NCI-H1105 (cell line): ENCODE measurements around the gene CRISPLD2.
"Not testable (repeated sequence)": the region's sequence is repeated elsewhere in the genome, so short reads cannot be mapped to it uniquely, and the experiment has no call there.

Source experiments
- DNase-seq: peaks from one replicate; lab custom pipeline; 2025; lab: John Stamatoyannopoulos, UW

Gene CRISPLD2

DNA sequence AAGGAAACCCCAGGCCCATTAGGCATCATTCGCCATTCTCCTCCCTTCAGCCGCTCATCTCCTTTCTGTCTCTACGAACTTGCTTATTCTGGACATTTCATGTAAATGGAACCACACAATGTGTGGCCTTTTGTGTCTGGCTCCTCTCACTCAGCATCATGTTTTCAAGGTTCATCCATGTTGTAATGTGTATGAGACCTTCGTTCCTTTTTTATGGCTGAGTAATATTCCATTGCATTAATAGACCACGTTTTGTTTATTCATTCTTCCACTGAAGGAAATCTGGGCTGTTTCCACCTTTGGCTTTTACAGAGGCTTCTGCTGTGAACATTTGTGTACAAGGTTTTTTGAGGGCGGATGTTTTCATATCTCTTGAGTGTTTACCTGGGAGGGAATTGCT is 3.2 kb downstream of the CRISPLD2 start:
- DNase-seq: no peak

DNA sequence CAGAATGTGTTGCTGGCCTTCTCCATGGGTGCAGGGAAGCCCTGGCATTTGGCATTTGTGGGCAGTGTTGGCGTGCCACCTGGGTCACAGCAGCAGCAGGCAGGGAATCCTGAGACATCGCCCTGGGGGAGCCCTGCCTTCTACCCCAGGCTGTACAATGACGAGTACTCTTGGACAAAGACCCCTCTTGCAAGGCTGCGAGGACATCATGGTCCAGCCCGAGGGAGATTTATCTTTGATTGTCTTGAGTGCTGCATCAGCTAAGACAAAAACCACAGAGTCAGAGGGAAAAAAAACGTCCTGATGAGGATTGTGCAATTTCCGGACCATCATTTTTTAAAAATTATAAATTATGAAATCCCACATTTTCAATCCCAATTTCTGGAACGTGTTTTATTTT is 3.7 kb downstream of the CRISPLD2 start:
- no peak for DNase-seq

DNA sequence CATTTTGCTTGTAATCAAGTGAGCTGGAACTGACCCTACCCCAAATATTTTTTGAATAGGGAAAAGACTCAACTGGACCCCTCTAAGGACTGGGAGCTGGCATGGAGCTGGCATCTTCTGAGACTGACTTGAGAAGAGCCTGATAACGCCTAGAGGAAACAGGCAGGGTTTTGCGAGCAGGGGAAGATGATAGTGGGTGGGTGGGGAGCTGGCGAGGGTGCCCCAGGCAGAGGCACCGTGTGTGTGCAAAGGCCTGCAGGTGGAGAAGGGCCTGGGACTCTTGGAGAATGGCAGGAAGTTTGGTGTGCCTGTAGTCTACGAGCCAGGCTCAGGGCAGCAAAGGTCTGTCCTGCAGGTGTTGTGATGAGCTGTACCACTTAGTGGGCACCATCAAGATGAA is 4.1 kb downstream of the CRISPLD2 start:
- no peak for DNase-seq

DNA sequence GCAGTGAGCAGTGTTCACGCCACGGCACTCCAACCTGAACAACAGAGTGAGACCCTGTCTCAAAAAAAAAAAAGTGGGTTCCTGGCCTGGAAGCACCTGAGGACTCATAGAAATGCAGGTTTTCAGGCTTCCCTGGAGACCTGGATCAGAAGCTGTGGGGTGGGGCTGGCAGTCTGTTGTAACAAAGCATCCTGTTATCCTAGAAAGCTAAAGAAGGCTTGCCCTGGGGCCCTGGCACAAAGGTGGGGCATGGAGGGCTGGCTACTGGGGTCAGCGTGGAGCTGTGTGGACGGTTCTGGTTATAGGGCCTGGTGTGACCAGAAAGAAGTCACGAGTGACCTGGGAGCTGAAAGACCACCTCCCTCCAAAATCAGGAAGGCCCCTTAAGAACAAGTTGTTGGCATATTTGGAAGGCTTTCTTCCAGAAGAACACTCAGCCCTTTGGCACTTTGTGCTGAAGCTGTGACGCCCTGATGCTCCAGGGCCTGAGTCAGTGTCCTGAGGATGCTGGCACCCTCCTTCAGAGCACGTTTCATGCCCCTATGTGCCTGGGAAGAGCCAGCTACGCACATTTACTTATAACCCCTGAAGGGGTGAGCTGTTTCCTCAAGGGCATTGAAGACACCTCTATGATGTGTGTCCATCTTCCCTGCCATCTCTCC is 6.2 kb downstream of the CRISPLD2 start:
- no peak for DNase-seq

DNA sequence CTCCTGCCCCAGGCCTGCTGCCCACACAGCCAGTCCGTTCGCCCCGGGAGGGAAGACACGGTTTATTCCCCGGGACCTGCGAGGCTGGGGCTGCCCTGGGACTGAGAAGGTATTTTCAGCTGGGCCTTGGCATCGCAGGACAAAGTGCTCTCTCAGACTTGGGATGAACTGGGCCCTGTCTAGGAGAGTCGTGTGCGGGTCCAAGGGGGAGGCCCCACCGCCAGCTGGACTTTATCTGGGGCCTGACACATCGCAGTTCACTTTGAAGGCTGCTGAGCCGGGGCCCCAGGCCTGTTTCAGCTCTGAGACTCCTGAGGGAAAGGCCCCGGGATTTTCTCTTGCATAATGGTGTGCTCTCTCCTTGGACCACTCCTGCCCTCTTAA is 6.8 kb downstream of the CRISPLD2 start:
- no peak for DNase-seq

DNA sequence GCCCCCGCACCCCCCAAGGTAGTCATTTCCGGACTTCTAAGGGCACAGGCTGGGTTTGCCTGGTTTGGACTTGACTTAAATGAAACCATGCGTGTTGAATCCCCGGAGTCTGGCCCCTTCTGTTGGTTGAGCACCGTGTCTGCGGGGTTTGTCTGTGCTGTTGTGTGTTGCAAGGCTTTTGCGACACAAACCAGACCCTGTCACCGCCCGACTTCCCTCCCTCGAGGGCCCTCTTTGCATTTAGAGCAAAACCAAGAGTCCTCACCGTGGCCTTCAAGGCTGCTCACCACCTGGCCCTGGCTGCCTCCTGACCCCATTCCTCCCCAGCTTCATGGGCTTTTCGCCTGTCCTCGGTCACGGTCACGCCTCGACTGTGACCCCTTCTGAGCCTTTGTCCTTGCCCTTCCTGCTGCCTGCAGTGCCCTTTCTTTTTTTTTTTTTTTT is 7.4 kb downstream of the CRISPLD2 start:
- DNase-seq: no peak

DNA sequence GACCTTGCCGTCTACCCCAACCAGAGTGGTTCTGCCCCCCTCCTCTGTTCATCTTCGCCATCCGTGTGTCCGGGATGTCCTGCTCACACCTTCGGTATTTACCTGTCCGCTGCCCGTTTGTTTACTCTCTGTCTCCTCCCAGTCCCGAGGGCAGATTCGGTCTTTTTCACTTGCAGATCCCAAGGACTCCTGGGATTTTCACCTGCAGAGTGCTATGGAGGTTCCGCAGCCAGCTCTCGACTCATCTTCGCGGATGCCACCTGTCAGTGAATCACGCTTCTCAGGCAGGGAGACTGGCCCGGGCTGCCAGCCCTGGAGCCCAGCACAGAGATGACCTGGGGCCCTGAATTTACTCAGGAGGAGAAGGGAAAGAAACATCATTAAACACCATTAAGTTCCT is 8.1 kb downstream of the CRISPLD2 start:
- DNase-seq: no peak

DNA sequence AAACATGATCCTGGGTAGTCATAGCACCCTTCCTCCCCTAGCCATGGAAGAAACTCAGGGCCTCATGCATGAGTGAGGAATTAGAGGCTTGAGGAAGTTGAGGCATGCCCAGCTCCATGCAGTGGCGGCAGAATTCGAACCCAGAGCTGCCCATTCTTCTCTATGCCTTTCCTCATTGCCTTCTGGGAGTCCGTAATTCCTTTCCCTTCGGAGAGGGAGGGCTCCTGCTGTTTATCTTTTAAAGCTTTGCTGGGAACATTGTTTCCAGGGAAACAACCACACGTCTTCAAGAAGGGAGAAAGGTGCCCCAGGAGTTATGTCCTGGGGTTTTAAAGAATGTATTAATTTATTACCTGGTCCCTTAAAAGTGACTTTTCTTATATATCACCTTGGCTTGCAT is 8.5 kb downstream of the CRISPLD2 start:
- DNase-seq: no peak

DNA sequence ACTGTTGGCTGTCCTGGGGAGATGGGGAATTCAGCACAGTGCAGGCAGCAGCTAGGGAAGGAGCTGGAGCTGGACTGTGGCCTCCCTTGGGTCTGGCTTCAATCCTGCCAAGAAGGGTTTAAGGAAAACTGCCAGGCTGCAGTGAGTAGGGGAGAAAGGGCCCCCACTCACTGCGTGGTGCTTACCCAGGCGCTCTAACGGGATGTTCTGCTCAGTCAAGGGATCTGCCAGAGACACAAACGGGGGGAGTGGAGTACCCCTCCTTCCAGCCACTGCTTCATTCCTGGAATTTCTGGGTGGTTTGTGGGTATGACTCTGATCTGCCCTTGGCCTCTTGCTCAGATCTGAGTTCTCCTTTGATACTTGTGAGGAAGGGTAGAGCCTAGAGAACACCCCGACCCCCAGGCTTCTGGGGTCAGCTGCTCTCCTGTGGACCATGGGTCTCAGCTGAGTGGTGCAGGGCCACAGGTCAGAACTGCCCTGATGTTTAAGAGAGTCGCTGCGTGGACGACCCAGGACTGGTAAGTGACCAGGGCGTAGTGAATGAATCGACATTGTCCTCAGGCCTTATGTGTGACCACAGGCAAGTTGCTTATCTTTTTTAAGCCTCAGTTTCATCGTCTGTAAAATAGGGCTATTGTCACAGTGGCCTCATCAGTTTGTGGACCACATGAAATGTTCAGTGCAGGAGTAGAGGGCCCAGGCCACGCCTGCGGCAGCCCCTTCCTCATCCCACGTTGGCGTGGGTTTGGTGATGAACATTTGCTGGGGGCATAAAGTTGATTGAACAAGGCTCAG is 9.6 kb downstream of the CRISPLD2 start:
- DNase-seq: no peak

DNA sequence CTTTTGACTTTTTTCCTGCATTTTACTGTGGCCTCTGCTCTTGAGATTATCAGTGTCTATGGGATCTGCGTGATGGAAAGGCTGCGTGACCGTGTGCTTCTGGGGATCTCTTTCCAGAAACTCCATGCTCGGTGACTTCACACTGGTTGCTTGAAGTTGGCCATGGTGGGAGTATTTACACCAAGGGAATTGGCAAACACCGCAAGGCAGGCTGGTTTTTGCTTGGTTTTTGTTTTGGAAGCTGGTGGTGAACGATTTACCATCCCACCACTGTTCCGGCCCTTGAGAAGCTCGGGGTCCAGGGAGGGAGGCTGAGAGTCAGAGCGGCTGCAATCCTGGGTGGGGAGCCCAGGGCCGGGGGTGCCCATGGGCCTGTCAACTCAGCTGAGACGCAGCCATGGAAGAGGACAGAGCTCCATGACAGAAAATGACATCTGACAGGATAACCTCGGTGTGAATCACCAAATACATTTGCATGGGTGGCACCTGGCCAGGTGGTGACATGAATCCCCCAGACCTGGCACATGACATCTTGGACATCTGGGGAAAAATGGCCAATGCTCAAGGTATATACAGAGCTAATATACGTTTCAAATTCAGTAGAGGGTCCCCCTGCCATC is 11.1 kb downstream of the CRISPLD2 start:
- no peak for DNase-seq

DNA sequence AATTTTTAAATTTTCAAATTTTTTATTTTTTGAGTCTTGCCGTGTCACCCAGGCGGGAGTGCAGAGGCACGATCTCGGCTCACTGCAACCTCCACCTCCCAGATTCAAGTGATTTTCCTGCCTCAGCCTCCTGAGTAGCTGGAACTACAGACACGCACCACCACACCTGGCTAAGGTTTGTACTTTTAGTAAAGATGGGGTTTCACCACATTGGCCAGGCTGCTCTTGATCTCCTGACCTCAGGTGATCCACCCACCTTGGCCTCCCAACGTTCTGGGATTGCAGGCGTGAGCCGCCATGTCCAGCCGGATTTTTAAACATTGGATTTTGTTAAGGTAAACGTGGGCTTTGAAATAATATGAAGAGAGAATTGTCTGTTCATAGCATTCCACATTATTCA is 11.9 kb downstream of the CRISPLD2 start:
- DNase-seq: not testable (repeated sequence)

DNA sequence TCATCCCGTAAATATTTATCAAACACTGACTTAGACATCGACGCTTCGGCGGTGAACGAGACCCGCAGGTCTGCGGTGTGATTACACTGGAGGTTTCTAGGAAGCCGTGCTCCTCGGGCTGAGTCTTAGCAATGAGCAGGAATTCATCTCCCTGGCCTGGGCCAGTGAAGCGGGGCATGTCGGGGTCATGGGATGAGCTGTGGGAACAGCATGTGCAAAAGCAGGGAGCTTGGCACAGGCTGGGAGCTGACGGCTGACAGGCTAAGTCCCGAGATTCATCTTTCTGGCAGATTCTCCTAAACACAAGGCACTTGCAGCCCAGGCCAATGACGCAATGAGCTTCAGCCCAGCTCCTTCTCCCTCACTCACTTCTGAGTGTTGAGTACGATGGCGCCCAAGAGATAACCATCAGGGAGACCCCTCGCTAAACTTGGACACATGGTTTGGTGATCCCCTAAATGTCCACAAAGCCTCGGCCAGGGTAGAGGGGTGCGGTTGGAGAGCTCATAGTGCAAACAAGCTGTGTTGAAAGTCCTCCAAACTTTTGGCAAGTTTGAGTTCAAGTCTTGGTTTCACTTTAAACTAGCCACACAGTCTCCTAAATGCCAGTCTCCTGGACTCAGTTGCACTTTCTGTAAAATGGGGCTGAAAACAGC is 12.8 kb downstream of the CRISPLD2 start:
- DNase-seq: no peak

DNA sequence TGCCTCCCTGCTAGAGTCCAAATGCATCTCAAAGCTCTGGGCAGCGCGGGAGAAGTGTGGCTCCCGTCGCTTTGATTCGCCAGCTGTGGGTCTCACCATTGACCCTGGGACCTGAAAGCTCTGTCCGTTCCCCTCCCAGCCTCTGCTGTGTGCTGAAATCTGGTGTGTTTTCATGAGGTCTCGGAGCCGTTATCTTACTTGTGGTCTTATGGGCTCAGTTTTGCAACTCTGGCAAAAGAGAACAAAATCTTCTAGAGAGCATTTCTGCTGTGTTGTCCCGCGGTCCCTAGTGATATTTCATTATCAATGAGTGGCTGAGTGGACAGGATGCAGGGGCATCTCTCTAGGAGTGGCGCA is 13.3 kb downstream of the CRISPLD2 start:
- DNase-seq: no peak

DNA sequence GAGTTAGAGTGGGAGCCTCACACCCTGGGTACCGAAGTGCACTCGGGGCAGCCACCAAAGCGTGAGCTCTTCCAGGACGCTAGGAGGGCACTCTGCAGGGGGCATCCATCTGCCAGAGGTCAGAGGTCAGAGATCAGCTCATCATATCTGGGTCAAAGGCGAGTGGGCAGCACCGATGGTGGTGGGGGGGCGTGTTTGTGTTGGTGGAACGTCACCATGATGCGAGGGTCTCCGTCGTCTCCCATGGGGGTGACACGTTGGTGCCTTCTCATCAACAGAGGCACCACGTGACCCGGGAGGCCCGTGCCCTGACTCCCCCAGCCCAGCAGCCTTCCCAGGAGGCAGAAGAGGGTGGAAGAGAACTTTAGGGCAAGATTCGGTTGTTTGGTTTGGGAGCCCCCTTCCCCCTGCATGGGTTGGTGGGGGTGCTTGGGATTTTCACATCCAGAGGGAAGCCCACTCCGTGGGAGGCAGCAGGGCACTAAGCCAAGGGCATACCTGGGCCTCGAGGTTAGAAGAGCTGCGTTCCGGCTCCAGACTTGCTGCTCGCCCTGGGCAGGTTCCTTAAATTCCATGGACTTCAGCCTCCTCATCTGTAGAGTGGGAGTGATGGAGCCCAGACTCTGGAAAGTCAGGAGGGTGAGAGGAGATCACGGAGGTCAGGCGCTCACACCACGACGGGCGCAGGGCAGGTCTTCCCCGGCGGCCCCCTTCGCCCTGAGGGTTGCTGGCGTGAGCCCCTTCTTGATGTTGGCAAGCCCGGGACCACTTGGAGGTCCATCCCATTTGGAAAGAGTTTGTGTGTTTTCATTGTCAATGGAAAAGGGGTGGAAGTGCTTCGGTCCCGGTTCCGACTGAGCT is 14.0 kb downstream of the CRISPLD2 start:
- DNase-seq: no peak

DNA sequence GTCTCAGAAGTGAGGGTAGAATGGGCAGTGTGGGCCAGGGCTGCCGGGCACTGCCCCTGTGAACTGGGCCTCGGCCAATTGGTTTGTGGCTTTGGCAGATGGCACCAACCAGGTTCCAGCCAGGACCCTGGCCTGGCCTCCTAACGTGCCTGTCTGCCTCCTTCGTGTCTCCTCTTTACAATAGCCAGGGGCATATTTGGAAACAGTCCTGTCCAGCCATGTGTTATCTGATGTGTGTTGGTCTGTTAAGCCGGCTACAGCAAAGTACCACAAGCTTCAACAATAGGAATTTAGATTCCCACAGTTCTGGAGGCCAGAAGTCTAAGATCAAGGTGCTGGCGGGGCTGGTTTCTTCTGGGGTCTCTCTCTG is 14.6 kb downstream of the CRISPLD2 start:
- DNase-seq: no peak

DNA sequence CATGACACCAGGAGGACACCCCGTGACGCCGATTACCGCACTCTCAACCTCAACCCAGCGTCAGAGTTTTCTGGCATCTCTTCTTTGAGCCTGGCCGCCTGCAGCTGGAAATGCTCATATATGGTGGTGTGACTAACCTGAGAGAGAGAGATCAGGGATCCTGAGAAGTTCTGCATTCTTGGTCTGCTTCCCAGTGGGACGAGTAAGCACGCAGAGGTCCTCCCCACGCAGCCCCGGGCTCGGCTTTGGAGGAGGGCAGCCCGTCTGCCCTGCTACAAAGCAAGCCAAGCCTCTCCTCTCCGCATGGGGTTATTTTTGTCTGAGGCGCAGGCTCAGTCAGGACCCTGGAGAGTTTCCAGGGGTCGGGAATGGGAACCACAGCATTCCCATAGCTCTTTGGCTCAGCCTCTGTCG is 16.5 kb downstream of the CRISPLD2 start:
- DNase-seq: no peak

DNA sequence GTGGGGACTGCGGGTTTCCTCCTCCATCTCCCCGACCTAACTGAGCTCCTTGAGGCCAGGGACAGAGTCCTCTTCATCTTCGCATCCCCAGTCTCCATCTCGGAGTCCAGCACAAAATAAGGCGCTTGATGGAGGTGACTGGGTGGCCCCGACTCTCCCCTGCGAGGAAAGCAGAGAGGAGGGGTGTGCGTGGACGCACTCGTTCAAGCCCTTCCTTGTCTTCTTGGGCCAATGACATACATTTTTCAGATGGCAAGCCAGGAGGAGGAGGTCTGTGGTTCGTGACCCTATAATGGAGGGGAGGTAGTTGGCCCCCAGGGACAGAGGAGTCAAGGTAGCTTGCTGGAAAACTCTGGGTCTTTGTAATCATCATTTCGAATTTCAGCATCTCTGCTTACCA is 17.2 kb downstream of the CRISPLD2 start:
- DNase-seq: no peak

DNA sequence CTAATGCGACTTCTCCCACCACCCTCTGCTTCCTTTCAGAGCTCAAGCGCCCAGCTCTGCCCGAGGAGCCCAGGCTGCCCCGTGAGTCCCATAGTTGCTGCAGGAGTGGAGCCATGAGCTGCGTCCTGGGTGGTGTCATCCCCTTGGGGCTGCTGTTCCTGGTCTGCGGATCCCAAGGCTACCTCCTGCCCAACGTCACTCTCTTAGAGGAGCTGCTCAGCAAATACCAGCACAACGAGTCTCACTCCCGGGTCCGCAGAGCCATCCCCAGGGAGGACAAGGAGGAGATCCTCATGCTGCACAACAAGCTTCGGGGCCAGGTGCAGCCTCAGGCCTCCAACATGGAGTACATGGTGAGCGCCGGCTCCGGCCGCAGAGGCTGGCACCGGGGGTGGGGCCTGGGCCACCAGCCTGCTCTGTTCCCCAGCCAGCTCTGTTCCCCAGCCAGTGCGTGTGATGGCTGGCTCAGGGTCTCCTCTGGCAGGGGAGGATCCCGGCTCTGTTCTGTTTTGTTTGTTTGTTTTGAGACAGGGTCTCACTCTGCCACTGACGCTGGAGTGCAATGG is 18.7 kb downstream of the CRISPLD2 start:
- no peak for DNase-seq

DNA sequence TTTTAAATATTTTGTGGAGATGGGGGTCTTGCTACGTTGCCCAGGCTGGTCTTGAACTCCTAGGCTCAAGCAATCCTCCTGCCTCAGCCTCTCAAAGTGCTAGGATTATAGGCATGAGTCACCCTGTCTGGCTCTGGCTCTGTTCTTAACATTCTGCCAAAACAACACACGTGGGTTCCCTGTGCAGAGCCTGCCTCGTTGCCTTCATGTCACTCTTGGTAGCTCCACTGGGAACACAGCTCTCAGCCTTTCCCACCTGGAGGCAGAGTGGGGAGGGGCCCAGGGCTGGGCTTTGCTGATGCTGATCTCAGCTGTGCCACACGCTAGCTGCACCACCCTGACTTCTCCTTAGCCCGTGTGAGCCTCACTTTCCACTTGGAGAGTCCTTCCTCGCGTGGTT is 19.3 kb downstream of the CRISPLD2 start:
- no peak for DNase-seq

DNA sequence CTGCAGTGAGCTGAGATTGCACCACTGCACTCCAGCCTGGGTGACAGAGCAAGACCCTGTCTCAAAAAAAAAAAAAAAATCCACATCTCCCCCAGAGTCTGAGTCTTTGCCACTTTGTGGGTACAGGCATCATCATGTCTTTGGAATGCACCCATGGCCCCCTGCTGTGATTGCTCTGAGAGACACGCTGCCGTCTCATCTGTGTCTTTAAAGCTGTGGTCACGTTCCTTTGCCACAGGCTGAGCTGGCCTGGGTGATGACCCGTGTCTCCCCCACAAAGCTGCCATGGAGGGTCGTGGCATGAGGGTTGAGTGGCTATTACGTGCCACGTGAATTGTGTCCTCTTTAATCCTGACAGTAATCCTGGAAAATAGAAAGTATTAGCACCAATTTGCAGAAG is 20.2 kb downstream of the CRISPLD2 start:
- DNase-seq: no peak
